Sigmoid colon (tissue), 7 donors: ENCODE results near the gene SHB. TPM values are rescaled to one million over a fixed set of nuclear protein-coding genes. Genes with fewer than 3 reads are reported as not detected.

Source experiments
- DNase-seq: peaks from one replicate; pipeline ENCODE4 v3.0.0-alpha.2; 2019
- H3K27ac ChIP-seq, 4 donors: fragments of 200-600 bp; sonication (generic); one replicate each; pipeline ENCODE4 v1.5.1; 2016 to 2019; ENCODE audit warnings: mild to moderate bottlenecking in 1 of 4
- H3K27me3 ChIP-seq, 3 donors: fragments of 200-600 bp; sonication (generic); one replicate each; pipeline ENCODE4 v1.5.1; 2019; ENCODE audit warnings: mild to moderate bottlenecking in 1 of 3
- H3K36me3 ChIP-seq, 4 donors: fragments of 200-600 bp; sonication (generic); one replicate each; pipeline ENCODE4 v1.5.1; 2016 to 2019
- H3K4me1 ChIP-seq, 4 donors: fragments of 200-600 bp; sonication (generic); one replicate each; pipeline ENCODE4 v1.5.1; 2017 to 2019
- H3K4me3 ChIP-seq, 4 donors: fragments of 200-600 bp; sonication (generic); one replicate each; pipeline ENCODE4 v1.5.1; 2017 to 2019; ENCODE audit warnings: mild to moderate bottlenecking in 2 of 4, moderate library complexity in 1 of 4
- H3K9me3 ChIP-seq, 4 donors: fragments of 200-600 bp in 3 of 4; sonication (generic) in 3 of 4; one replicate each; pipeline versions ENCODE4 v1.5.1 to v1.6.1; 2013 to 2019
- CTCF ChIP-seq, 4 experiments: fragments of 450-650 bp in 3 of 4; fragments of 200-600 bp in 1 of 4; IDR thresholded peaks; one replicate each; pipeline ENCODE4 v1.5.1; 2016 to 2019; ENCODE audit warnings: antibody characterized with exemption in 4 of 4, mild to moderate bottlenecking in 3 of 4, moderate library complexity in 2 of 4
- EP300 ChIP-seq, 4 donors: sonication (generic); formaldehyde crosslinking; IDR thresholded peaks; one replicate each; pipeline ENCODE4 v1.6.1; 2017; ENCODE audit warnings: antibody characterized with exemption in 4 of 4
- POLR2A ChIP-seq, 2 donors: fragments of 450-650 bp; IDR thresholded peaks; one replicate each; pipeline ENCODE4 v1.6.1; 2016; ENCODE audit warnings: antibody characterized with exemption in 2 of 2, mild to moderate bottlenecking in 2 of 2, moderate library complexity in 2 of 2
- POLR2AphosphoS5 ChIP-seq, 4 donors: sonication (generic); formaldehyde crosslinking; IDR thresholded peaks; one replicate each; pipeline ENCODE4 v1.6.1; 2017; ENCODE audit warnings: antibody characterized with exemption in 4 of 4
- WGBS, 2 donors: extraction: QIAGEN DNeasy Blood & Tissue Kit; methylation state at CpG; one replicate each; pipeline ENCODE4 v1.1.7; 2013; 5-methylcytosine and 5-hydroxymethylcytosine counted together
- intact Hi-C: fragments of 100-400 bp; cut with DNase I; formaldehyde crosslinking; loops from one replicate; pipeline ENCODE4 v1.15.1; 2023
- polyA plus RNA-seq, 3 donors: library from polyadenylated mRNA; stranded (reverse); fragments of 200-250 nt; gene quantifications; one replicate each; pipeline ENCODE4 v1.2.3, GENCODE V29; 2013
- total RNA-seq, 4 donors: library from RNA; depleted of rRNA; stranded (reverse); fragments of >200 nt; gene quantifications; one replicate each; pipeline ENCODE4 v1.1.0, GENCODE V29; 2016
- donor health status: healthy with polysubstance abuse.
- donor health status: Bipolar disorder and iron deficiency.
- donor health status: healthy.

The SHB gene
- total and polyA plus RNA-seq, 7 donors = 6.8 to 33.7 (median 10.2) TPM

GRCh38 chr9:37937366-37937765, 131.7 kb downstream of the SHB start:
- Histone ChIP-seq H3K36me3 (no peaks in the 10 kb centered on the region), H3K9me3 (no peaks in the 10 kb centered on the region), H3K27ac (no peak overlapping the region), H3K4me3 (no peak overlapping the region), H3K27me3 (no peaks in the 10 kb centered on the region), H3K4me1 (peaks cover 0 to 23% (median 18%) of the 10 kb centered on the region in 4 donors)
- intact Hi-C loops = no loop called here
- no peak for DNase-seq
- TF ChIP-seq POLR2AphosphoS5 (IDR thresholded peaks at IDR 0.05) = no peak
- no peak for TF ChIP-seq CTCF (IDR thresholded peaks at IDR 0.05)
- no peak for TF ChIP-seq POLR2A (IDR thresholded peaks at IDR 0.05)
- TF ChIP-seq EP300 (IDR thresholded peaks at IDR 0.05) = no peak
- WGBS, 2 donors = 16 to 70% methylated on average over 9 of the region's 9 CpGs

- Histone ChIP-seq H3K36me3 (no peaks in the 10 kb centered on the region), H3K27ac (no peak overlapping the region), H3K9me3 (no peaks in the 10 kb centered on the region), H3K27me3 (no peaks in the 10 kb centered on the region), H3K4me3 (no peak overlapping the region), H3K4me1 (peaks cover 0 to 23% (median 18%) of the 10 kb centered on the region in 4 donors)
- WGBS, 2 donors = 50 to 68% methylated on average over 4 of the region's 4 CpGs
- intact Hi-C loops = no loop called here
- TF ChIP-seq POLR2A (IDR thresholded peaks at IDR 0.05) = no peak
- no peak for TF ChIP-seq EP300 (IDR thresholded peaks at IDR 0.05)
- no peak for TF ChIP-seq CTCF (IDR thresholded peaks at IDR 0.05)
- TF ChIP-seq POLR2AphosphoS5 (IDR thresholded peaks at IDR 0.05) = no peak
- no peak for DNase-seq
These were observed 132.1 kb downstream of the SHB start for GRCh38 chr9:37936965-37937364.

GRCh38 chr9:37936376-37936775, 132.7 kb downstream of the SHB start:
- 79 to 84% methylated on average over 5 of the region's 5 CpGs for WGBS, 2 donors
- no peak for DNase-seq
- intact Hi-C loops = no loop called here
- TF ChIP-seq POLR2AphosphoS5 (IDR thresholded peaks at IDR 0.05) = no peak
- no peak for TF ChIP-seq POLR2A (IDR thresholded peaks at IDR 0.05)
- no peak for TF ChIP-seq EP300 (IDR thresholded peaks at IDR 0.05)
- no peak for TF ChIP-seq CTCF (IDR thresholded peaks at IDR 0.05)
- no peaks in the 10 kb centered on the region for H3K9me3 ChIP-seq
- H3K27me3 ChIP-seq = no peaks in the 10 kb centered on the region
- no peak overlapping the region for H3K4me3 ChIP-seq
- H3K27ac ChIP-seq = no peak overlapping the region
- H3K4me1 ChIP-seq = peaks cover 0 to 23% (median 18%) of the 10 kb centered on the region in 4 donors
- H3K36me3 ChIP-seq = no peaks in the 10 kb centered on the region

- 93 to 94% methylated on average over 14 of the region's 14 CpGs for WGBS, 2 donors
- intact Hi-C loops = no loop called here
These were observed 133.9 kb downstream of the SHB start for GRCh38 chr9:37935096-37935495.

More at GRCh38 chr9:37935096-37935495, 133.9 kb downstream of the SHB start:
- DNase-seq = no peak
- Histone ChIP-seq H3K27ac (no peak overlapping the region), H3K36me3 (no peaks in the 10 kb centered on the region), H3K27me3 (no peaks in the 10 kb centered on the region), H3K9me3 (no peaks in the 10 kb centered on the region), H3K4me1 (peaks cover 0 to 23% (median 18%) of the 10 kb centered on the region in 4 donors), H3K4me3 (no peak overlapping the region)
- TF ChIP-seq POLR2AphosphoS5 (IDR thresholded peaks at IDR 0.05) = no peak
- TF ChIP-seq EP300 (IDR thresholded peaks at IDR 0.05) = no peak
- TF ChIP-seq POLR2A (IDR thresholded peaks at IDR 0.05) = no peak
- TF ChIP-seq CTCF (IDR thresholded peaks at IDR 0.05) = no peak
